ENCODE results near the gene LAMB1. TPM values are rescaled to one million over a fixed set of nuclear protein-coding genes. Genes with fewer than 3 reads are reported as not detected.

LAMB1 gene
- total and polyA plus RNA-seq, 2 experiments from 2014 or later: 284 to 323 TPM

DNA sequence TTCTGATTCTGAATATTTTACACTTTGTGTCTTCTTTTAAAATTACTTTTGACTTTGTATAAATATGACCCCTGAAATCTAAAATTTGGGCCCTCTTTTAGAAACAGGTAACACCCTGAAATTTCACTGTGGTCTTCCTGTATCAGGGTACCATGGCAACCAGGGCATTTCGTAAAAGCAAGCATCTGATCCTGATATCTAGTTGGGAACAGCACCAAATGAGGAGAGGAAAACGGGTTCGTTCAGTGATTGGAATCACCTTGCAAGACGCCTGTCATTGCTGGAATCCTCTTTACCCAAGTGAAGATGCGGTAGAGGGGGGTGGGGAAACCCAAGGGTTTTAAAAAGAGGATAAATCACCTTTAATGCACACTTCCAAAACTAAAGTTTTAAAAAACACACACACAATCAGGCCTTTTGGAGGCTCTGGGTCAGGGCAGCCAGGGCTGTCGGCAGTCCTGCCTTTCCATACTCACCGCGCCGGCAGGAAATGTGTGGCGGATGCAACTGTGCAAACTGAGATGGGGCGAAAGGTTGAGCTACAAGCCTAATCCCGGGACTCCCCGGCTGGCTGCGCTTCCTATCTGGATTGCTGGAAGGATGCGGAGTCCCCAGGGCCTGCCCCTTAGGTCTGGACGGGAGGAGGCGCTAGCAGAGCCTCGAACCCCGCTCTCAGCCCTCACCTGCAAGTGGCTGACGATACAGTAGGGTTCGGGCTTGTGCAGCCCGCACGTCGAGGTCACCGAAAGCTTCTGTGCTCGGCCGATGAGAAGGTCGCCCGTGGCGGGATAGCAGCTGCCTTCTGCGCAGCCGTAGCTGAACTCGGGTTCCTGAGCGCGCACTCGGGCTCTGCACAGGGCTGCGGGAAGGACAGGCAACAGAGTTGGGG is 1.8 kb downstream of the LAMB1 start:
- no peaks in the 10 kb centered on the region for H3K36me3 ChIP-seq (replicated peaks; ENCODE audit: insufficient read depth, low read depth)
- H3K4me2 ChIP-seq: peak overlapping the region; percentile 97
- peaks cover 52% of the 10 kb centered on the region for H3K79me2 ChIP-seq
- no peaks in the 10 kb centered on the region for H3K27me3 ChIP-seq
- 7% methylated on average over 37 of the region's 37 CpGs for WGBS (ENCODE audit: low lambda C conversion rate, missing lambda C conversion rate)
- DNase-seq (ENCODE audit: low spot score): peak; percentile 64
- H3K27ac ChIP-seq: peak overlapping the region; percentile 95
- H3K9me2 ChIP-seq (replicated peaks; ENCODE audit: insufficient read depth): no peaks in the 10 kb centered on the region
- no peaks in the 10 kb centered on the region for H4K20me1 ChIP-seq (ENCODE audit: insufficient read depth, poor library complexity, severe bottlenecking)
- no peaks in the 10 kb centered on the region for H3K9me3 ChIP-seq (ENCODE audit: low read depth)
- H3K4me3 ChIP-seq: peak overlapping the region; percentile 84
- peaks cover 63% of the 10 kb centered on the region for H3K4me1 ChIP-seq (ENCODE audit: insufficient read depth)
- no peak overlapping the region for H2AFZ ChIP-seq
- TF ChIP-seq, protein P1, sequence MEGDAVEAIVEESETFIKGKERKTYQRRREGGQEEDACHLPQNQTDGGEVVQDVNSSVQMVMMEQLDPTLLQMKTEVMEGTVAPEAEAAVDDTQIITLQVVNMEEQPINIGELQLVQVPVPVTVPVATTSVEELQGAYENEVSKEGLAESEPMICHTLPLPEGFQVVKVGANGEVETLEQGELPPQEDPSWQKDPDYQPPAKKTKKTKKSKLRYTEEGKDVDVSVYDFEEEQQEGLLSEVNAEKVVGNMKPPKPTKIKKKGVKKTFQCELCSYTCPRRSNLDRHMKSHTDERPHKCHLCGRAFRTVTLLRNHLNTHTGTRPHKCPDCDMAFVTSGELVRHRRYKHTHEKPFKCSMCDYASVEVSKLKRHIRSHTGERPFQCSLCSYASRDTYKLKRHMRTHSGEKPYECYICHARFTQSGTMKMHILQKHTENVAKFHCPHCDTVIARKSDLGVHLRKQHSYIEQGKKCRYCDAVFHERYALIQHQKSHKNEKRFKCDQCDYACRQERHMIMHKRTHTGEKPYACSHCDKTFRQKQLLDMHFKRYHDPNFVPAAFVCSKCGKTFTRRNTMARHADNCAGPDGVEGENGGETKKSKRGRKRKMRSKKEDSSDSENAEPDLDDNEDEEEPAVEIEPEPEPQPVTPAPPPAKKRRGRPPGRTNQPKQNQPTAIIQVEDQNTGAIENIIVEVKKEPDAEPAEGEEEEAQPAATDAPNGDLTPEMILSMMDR (IDR thresholded peaks at IDR 0.05; ENCODE audit: poor library complexity): peak; percentile 26
- no peak for TF ChIP-seq EZH2 (IDR thresholded peaks at IDR 0.05; ENCODE audit: borderline replicate concordance)

DNA sequence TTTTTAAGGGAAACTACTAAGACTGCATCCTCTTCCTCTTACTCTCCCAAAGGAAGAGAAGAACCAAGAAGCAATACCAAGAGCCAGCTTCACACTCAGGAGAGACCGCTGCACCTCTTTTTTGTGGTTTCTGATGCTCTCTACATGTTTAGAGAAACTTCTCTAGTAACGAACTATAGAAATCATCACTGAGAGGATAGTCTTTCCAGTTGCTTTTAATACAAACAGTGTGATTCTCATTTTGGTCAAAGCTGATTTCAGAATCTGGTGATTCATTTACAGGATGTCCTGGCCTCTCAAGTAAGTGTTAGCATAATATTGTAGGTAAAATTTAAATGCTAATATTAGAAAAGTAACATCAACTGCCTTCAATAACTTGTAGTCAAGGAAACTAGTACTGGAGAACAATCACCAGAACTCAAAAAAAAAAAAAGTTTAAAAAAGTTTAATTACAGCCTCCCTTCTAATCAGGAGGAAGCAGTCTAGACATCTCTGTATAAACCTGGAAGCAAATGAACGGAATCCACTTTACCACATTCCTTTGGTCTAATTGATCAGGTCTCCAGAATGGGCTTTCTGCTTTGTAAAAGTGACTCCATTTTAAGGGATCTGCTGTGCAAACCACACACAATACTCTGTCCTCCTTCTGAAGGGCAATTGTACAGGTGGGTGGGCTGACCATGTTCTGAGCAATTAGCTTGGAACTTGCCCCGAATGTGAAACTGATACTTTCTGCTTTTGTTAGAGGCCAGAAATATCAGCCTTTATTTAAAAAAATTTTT is 3.0 kb downstream of the LAMB1 start:
- H3K9me3 ChIP-seq (ENCODE audit: low read depth): no peaks in the 10 kb centered on the region
- no peak overlapping the region for H2AFZ ChIP-seq
- no peaks in the 10 kb centered on the region for H3K9me2 ChIP-seq (replicated peaks; ENCODE audit: insufficient read depth)
- 66% methylated on average over 4 of the region's 4 CpGs for WGBS (ENCODE audit: low lambda C conversion rate, missing lambda C conversion rate)
- peaks cover 71% of the 10 kb centered on the region for H3K4me1 ChIP-seq (ENCODE audit: insufficient read depth)
- peak overlapping the region; percentile 95 for H3K27ac ChIP-seq
- no peak for TF ChIP-seq EZH2 (IDR thresholded peaks at IDR 0.05; ENCODE audit: borderline replicate concordance)
- TF ChIP-seq, protein P1 (IDR thresholded peaks at IDR 0.05; ENCODE audit: poor library complexity): no peak
- TF ChIP-seq EZH2phosphoT487 (IDR thresholded peaks at IDR 0.05; ENCODE audit: low read depth, severe bottlenecking, unreplicated experiment): no peak
- H3K79me2 ChIP-seq: peaks cover 52% of the 10 kb centered on the region
- no peaks in the 10 kb centered on the region for H3K27me3 ChIP-seq
- DNase-seq (ENCODE audit: low spot score): no peak
- H4K20me1 ChIP-seq (ENCODE audit: insufficient read depth, poor library complexity, severe bottlenecking): no peaks in the 10 kb centered on the region
- no peaks in the 10 kb centered on the region for H3K36me3 ChIP-seq (replicated peaks; ENCODE audit: insufficient read depth, low read depth)
- peak overlapping the region; percentile 84 for H3K4me3 ChIP-seq
- H3K4me2 ChIP-seq: peak overlapping the region; percentile 97

DNA sequence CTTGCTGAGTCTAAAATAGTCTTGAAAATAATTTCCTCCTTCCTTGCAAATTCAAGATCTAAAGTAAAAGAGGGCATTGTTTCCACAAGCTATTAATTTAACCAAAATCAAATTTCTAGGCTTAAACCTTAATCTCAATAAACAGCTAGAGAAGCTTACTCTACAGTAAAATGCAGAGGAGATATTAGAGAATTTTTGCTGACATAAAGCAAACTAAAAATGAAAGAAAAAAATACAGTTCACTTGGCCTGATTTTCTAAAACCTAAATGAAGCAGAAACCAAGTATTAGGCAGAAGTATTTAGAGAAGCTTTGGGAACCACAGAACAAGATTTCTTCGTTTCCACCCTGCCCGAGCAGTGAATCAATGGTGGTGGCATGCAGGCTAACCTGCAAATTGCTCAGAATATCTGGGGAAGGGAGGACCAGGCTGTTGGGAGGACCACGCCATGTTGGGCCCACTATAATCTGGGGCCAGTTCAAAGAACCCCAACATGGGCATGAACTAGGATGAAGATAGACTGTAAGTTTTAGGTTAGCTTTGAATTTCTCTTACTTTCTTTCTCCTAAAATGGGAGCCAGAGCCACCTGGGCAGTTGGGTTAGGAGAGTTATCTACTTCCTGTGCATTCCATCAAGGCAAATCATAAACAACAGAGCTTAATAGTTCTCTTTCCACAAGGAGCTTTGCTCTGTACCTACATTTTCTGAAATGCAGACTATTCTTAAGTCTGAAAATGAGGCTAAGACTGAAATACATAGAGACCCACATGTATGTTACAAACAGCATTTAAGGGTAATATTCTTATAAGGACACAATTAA is 4.1 kb downstream of the LAMB1 start:
- no peaks in the 10 kb centered on the region for H3K27me3 ChIP-seq
- H3K27ac ChIP-seq: peak overlapping the region; percentile 95
- no peak overlapping the region for H2AFZ ChIP-seq
- DNase-seq (ENCODE audit: low spot score): no peak
- H3K9me2 ChIP-seq (replicated peaks; ENCODE audit: insufficient read depth): no peaks in the 10 kb centered on the region
- no peak overlapping the region for H3K4me3 ChIP-seq
- no peaks in the 10 kb centered on the region for H3K9me3 ChIP-seq (ENCODE audit: low read depth)
- H3K4me2 ChIP-seq: peak overlapping the region; percentile 97
- no peaks in the 10 kb centered on the region for H4K20me1 ChIP-seq (ENCODE audit: insufficient read depth, poor library complexity, severe bottlenecking)
- H3K4me1 ChIP-seq (ENCODE audit: insufficient read depth): peaks cover 73% of the 10 kb centered on the region
- peaks cover 52% of the 10 kb centered on the region for H3K79me2 ChIP-seq
- H3K36me3 ChIP-seq (replicated peaks; ENCODE audit: insufficient read depth, low read depth): no peaks in the 10 kb centered on the region
- 90% methylated on average over 3 of the region's 3 CpGs for WGBS (ENCODE audit: low lambda C conversion rate, missing lambda C conversion rate)
- TF ChIP-seq EZH2phosphoT487 (IDR thresholded peaks at IDR 0.05; ENCODE audit: low read depth, severe bottlenecking, unreplicated experiment) (no peak), EZH2 (IDR thresholded peaks at IDR 0.05; ENCODE audit: borderline replicate concordance) (no peak)
- TF ChIP-seq, protein P1 (IDR thresholded peaks at IDR 0.05; ENCODE audit: poor library complexity): no peak
